ENCODE data around the gene ARV1. TPM values are rescaled to one million over a fixed set of nuclear protein-coding genes. Genes with fewer than 3 reads are reported as not detected.
"Not testable (repeated sequence)": the region's sequence is repeated elsewhere in the genome, so short reads cannot be mapped to it uniquely, and the experiment has no call there.

The ARV1 gene
- total RNA-seq, 1 experiment from 2014 or later, result 25.9 TPM

DNA sequence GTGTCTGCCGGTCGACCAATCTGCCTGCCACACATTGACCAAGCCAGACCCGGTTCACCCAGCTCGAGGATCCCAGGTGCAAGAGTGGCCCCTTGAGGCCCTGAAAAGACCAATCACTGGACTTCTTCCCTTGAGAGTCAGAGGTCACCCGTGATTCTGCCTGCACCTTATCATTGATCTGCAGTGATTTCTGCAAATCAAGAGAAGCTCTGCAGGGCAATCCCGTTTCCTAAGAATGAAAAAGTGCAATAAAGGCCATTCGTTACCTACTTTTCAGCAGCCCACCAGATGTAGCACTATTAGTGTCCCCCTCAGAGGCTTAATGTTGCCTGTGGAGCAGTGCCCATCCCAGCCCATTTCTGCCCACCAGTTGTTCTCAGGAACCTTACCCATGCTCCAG lies 43.6 kb downstream of the ARV1 start:
- CTCF ChIA-PET; H3K36me3 ChIP-seq (ENCODE audit: control insufficient read depth, insufficient read depth, low read length); BruUV-seq (replicated peaks); H3K27me3 ChIP-seq (ENCODE audit: control insufficient read depth, insufficient read depth, low read length); H3K9me3 ChIP-seq (ENCODE audit: control insufficient read depth, insufficient read depth, low read depth, low read length); in situ Hi-C loops (cut with HindIII; ENCODE audit: low pct_unique_long_range_greater_than_20kb, low sequenced_read_pairs); H3K4me1 ChIP-seq (ENCODE audit: control insufficient read depth, insufficient read depth, low read length); DNase-seq (ENCODE audit: low read depth, low spot score); ATAC-seq; H3K27ac ChIP-seq (ENCODE audit: low read length); POLR2A ChIA-PET; intact Hi-C loops (cut with micrococcal nuclease; ENCODE audit: unreplicated experiment); H3K4me3 ChIP-seq (ENCODE audit: low read depth in 2 of 2, low read length in 2 of 2): not testable (repeated sequence)

DNA sequence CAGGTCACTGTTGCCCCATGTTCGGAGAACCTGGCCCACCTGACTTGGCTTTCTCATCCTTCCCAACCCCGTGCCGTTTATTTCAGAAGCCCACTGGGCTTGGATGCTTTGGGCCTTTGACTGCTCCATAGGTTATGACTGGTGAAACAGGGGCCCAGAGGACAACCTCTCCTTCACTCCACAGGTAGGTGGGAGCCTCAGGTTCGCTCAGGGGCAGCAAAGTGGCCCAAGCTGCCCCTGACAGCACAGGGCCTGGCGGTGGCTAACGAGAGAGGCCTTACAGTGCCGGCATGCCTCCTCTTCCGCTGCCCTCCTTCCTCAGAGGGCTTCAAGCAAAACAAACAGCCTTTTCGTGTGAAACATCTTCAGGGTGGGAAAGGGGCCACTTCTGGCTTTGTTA lies 44.3 kb downstream of the ARV1 start:
- Histone ChIP-seq H3K4me3 (ENCODE audit: low read depth in 2 of 2, low read length in 2 of 2) (no peak overlapping the region), H3K4me1 (ENCODE audit: control insufficient read depth, insufficient read depth, low read length) (no peaks in the 10 kb centered on the region), H3K36me3 (ENCODE audit: control insufficient read depth, insufficient read depth, low read length) (no peaks in the 10 kb centered on the region), H3K27me3 (ENCODE audit: control insufficient read depth, insufficient read depth, low read length) (no peaks in the 10 kb centered on the region), H3K27ac (ENCODE audit: low read length) (no peak overlapping the region), H3K9me3 (ENCODE audit: control insufficient read depth, insufficient read depth, low read depth, low read length) (no peaks in the 10 kb centered on the region)
- ChIA-PET CTCF (no interaction called here), POLR2A (no interaction called here)
- no peak for TF ChIP-seq SIN3A (IDR thresholded peaks at IDR 0.05; ENCODE audit: borderline replicate concordance, insufficient read depth, low read depth, low read length)
- TF ChIP-seq, protein P1, sequence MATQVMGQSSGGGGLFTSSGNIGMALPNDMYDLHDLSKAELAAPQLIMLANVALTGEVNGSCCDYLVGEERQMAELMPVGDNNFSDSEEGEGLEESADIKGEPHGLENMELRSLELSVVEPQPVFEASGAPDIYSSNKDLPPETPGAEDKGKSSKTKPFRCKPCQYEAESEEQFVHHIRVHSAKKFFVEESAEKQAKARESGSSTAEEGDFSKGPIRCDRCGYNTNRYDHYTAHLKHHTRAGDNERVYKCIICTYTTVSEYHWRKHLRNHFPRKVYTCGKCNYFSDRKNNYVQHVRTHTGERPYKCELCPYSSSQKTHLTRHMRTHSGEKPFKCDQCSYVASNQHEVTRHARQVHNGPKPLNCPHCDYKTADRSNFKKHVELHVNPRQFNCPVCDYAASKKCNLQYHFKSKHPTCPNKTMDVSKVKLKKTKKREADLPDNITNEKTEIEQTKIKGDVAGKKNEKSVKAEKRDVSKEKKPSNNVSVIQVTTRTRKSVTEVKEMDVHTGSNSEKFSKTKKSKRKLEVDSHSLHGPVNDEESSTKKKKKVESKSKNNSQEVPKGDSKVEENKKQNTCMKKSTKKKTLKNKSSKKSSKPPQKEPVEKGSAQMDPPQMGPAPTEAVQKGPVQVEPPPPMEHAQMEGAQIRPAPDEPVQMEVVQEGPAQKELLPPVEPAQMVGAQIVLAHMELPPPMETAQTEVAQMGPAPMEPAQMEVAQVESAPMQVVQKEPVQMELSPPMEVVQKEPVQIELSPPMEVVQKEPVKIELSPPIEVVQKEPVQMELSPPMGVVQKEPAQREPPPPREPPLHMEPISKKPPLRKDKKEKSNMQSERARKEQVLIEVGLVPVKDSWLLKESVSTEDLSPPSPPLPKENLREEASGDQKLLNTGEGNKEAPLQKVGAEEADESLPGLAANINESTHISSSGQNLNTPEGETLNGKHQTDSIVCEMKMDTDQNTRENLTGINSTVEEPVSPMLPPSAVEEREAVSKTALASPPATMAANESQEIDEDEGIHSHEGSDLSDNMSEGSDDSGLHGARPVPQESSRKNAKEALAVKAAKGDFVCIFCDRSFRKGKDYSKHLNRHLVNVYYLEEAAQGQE (IDR thresholded peaks at IDR 0.05; ENCODE audit: insufficient read depth in 1 of 2, low read depth in 2 of 2, low read length in 1 of 2), result no peak
- TF ChIP-seq, protein P2, sequence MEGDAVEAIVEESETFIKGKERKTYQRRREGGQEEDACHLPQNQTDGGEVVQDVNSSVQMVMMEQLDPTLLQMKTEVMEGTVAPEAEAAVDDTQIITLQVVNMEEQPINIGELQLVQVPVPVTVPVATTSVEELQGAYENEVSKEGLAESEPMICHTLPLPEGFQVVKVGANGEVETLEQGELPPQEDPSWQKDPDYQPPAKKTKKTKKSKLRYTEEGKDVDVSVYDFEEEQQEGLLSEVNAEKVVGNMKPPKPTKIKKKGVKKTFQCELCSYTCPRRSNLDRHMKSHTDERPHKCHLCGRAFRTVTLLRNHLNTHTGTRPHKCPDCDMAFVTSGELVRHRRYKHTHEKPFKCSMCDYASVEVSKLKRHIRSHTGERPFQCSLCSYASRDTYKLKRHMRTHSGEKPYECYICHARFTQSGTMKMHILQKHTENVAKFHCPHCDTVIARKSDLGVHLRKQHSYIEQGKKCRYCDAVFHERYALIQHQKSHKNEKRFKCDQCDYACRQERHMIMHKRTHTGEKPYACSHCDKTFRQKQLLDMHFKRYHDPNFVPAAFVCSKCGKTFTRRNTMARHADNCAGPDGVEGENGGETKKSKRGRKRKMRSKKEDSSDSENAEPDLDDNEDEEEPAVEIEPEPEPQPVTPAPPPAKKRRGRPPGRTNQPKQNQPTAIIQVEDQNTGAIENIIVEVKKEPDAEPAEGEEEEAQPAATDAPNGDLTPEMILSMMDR (IDR thresholded peaks at IDR 0.05), result no peak
- no peak for TF ChIP-seq POLR2AphosphoS5 (IDR thresholded peaks at IDR 0.05; ENCODE audit: low read depth, low read length)
- no peak for TF ChIP-seq TCF7L2 (IDR thresholded peaks at IDR 0.05; ENCODE audit: low read depth, low read length)
- in situ Hi-C loops (cut with HindIII; ENCODE audit: low pct_unique_long_range_greater_than_20kb, low sequenced_read_pairs) (no loop called here), intact Hi-C loops (cut with micrococcal nuclease; ENCODE audit: unreplicated experiment) (no loop called here)
- no peak for DNase-seq (ENCODE audit: low read depth, low spot score)
- no peak for ATAC-seq
- no TSS peak for BruUV-seq (replicated peaks)

DNA sequence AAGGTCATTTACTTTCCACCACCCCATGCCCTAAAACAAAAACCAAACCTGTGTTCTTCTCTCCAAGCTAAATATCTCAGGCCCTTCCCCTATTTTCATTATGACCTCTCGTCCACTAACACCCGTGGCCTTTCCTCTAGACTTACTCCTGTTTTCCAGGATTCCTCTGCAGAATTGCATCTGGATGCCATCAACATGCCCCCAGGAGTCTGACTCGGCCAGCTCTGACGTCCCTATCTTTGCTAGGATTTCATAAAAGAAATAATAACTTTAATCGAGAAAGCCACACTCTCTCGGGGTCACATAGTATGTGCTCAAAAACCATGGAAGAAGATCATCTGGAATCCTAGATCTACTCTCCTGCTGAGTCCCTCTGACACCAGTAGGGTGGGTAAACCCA lies 47.7 kb downstream of the ARV1 start:
- H3K27me3 ChIP-seq (ENCODE audit: control insufficient read depth, insufficient read depth, low read length), result no peaks in the 10 kb centered on the region; the same call in 1 of the 2 replicates
- intact Hi-C loops (cut with micrococcal nuclease; ENCODE audit: unreplicated experiment), result no loop called here
- DNase-seq (ENCODE audit: low read depth, low spot score) (no peak), ATAC-seq (no peak)
- TF ChIP-seq SIN3A (IDR thresholded peaks at IDR 0.05; ENCODE audit: borderline replicate concordance, insufficient read depth, low read depth, low read length), result no peak
- TF ChIP-seq, protein P2 (IDR thresholded peaks at IDR 0.05), result no peak
- TF ChIP-seq, protein P1 (IDR thresholded peaks at IDR 0.05; ENCODE audit: insufficient read depth in 1 of 2, low read depth in 2 of 2, low read length in 1 of 2), result no peak
- no peak for TF ChIP-seq TCF7L2 (IDR thresholded peaks at IDR 0.05; ENCODE audit: low read depth, low read length)
- TF ChIP-seq POLR2AphosphoS5 (IDR thresholded peaks at IDR 0.05; ENCODE audit: low read depth, low read length), result no peak
- no TSS peak for BruUV-seq (replicated peaks)
- no peaks in the 10 kb centered on the region for H3K36me3 ChIP-seq (ENCODE audit: control insufficient read depth, insufficient read depth, low read length)
- H3K4me3 ChIP-seq (ENCODE audit: low read depth in 2 of 2, low read length in 2 of 2), result no peak overlapping the region
- H3K27ac ChIP-seq (ENCODE audit: low read length), result no peak overlapping the region
- H3K9me3 ChIP-seq (ENCODE audit: control insufficient read depth, insufficient read depth, low read depth, low read length), result no peaks in the 10 kb centered on the region
- in situ Hi-C loops (cut with HindIII; ENCODE audit: low pct_unique_long_range_greater_than_20kb, low sequenced_read_pairs), result no loop called here
- POLR2A ChIA-PET, result no interaction called here
- CTCF ChIA-PET, result no interaction called here
- H3K4me1 ChIP-seq (ENCODE audit: control insufficient read depth, insufficient read depth, low read length), result no peaks in the 10 kb centered on the region; the same call in 1 of the 2 replicates

Measured in Panc1 (cell line).